HG03575 (cell line): Measurements from ENCODE around the gene LRMDA.

Experiments used
- ATAC-seq: cut with Tn5 transposase; IDR thresholded peaks from one replicate; pipeline ENCODE4 v1.9.1; 2021; ENCODE audit not compliant: unreplicated experiment, insufficient number of reproducible peaks, low FRiP score; ENCODE audit errors: extremely low read depth

Gene LRMDA

DNA sequence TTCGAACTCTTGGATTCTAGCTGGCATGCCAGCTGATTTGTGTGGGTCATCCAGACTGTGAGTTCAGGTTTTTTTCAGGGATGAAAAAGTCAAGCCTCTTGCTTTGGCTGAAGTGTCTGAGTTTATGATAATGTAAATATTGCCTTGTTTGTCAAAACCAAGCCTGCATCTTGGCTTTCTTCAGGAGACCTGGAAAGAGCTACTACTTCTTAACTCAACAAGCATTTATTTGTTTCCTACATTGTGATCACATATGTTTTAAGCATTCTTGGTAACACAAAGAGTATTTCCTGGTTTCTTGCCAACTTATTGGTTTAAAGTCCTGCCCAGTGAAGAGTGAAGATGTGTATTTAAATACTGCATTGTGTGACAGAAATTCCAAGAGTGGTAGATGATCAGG is 407.1 kb downstream of the LRMDA start:
- no peak for ATAC-seq

DNA sequence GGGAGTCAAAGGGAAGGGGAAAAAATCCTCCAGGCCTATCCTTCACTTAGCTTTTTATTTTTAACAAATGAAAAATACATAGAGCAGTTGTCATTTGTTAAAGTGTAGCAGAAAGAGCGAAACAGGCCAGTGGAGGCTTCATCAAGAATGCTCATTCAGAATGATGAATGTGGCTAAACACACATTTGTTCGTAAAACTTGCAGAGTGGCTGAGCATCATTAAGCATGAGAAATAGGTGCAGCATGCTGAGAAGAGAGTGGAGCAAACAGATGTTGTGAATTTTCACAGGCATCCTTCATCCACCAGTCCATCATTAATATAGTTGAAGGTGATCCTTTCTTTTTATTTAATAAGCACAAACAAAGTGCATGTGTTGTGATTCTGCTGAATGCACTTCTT is 407.6 kb downstream of the LRMDA start:
- no peak for ATAC-seq

DNA sequence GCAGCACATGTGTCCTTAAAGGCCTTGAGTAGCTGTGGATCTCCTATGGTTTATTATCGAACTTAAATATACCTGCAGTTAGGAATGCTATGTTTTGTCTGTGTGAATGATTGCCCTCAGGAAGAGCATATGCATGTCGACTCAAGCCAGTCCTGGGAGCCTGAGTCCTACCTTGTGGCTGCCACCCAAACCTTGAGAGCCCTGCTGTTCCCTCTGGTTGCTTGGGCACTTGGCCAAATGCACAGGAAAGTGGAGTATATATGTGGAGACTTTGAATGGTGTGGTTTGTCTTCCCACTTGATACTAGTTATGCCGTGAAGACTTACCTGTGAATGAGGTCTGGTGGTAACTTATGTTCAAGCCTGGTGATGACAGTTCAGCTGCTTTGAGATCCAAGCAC is 409.8 kb downstream of the LRMDA start:
- ATAC-seq, result no peak

DNA sequence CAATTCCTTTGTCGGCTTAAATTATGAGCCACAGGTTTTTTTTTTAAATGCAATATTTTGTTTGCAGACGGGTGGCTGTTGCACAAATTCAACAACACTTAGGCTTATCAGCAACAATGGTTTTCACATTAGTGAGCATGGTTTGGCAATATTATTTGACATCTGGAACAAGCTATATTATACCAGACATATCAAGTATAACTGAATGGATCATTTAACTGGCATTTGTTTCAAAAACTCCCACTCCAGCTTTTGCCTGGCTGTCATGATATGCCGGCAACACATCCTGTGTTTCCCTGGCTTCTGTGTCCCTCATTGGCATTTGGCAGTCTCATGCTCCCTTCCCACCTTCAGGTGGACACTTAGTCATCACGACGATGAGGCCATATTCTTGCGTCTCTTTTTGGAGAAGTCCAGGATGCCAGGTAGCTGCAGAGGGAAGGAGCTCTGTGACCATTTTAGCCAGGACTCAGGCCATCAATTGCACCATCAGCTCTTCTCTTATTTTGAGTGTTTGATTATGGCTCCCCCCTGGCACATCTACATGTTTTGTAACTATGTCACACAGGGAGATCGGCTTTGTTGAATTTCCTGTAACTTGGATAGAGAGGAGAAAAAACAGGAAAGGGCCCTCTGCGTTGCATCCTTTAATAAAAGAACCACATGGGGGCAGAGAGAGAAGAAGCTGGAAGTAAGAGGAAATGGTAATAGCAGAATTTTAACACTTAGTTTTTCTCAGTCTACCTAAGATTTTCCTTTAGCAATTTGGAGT is 413.9 kb downstream of the LRMDA start:
- no peak for ATAC-seq

DNA sequence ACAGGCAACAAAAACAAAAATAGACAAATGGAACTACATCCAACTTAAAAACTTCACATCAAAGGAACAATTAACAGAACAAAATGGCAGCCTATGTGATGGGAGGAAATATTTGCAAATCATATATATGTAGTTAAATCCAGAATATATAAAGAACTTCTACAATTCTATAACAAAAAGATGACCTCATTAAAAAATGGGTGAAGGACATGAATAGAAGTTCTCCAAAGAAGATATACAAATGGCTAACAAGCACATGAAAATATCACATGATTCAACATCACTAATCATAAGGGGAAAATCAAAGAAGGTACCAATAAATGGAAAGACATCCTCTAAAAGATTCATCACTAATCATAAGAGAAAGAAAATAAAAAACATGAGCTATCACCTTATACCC is 416.1 kb downstream of the LRMDA start:
- ATAC-seq, result no peak

DNA sequence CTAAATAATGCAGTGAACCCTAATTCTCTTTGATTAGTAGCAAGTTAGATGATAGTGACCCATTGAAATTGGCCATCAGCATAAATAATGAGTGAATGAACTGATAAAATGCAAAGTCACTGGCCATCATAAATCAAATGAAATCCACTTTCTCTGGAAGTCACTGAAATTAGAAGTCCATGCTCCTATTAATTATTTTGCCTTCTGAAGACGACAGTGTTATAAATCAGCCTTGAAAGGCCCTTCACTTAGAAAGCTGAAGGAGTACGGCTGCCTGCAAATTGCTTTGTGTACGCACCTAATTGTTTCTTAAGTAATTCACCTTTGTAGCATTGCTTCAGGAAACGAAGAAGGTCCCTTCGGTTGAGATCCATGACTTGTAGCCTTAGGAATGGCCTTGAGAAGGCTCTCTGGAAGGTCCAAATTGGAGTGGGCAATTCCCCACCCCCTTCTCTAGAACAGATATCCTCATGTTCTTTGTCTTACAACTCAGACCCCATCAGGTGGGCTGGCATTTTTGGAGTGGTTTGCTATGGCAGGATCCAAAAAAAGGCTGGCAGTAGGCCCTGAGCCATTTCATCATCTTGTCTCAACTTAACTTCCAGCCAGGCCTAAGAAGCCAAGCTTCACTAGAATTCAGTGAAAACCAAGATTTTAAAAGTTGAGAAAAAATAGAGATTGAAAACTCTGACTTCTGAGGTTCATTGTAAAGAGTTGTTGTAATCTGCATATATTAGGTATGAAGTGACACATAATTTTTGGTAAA is 420.3 kb downstream of the LRMDA start:
- ATAC-seq, result no peak

DNA sequence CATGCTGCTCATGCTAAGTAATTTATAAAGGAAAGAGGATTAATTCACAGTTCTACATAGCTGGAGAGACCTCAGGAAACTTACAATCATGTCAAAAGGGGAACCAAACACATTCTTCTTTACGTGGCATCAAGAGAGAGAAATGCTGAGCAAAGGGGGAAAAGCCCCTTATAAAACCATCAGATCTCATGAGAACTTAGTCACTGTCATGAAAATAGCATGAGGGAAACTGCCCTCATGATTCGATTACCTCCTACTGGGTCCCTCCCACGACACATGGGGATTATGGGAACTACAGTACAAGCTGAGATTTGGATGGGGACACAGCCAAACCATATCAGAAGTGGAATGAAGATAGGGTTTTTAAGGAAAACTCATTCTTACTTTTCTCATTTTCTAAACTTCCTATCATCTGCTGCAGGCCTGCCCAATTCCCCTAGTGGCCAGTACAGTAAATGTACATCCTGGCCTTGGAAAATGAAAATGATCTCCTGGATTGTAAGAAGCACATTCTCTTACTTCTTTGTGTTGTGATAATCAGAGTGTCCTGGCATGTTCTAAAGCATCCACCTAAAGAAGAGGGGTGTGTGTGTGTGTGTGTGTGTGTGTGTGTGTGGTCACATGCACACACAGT is 421.5 kb downstream of the LRMDA start:
- ATAC-seq, result no peak

DNA sequence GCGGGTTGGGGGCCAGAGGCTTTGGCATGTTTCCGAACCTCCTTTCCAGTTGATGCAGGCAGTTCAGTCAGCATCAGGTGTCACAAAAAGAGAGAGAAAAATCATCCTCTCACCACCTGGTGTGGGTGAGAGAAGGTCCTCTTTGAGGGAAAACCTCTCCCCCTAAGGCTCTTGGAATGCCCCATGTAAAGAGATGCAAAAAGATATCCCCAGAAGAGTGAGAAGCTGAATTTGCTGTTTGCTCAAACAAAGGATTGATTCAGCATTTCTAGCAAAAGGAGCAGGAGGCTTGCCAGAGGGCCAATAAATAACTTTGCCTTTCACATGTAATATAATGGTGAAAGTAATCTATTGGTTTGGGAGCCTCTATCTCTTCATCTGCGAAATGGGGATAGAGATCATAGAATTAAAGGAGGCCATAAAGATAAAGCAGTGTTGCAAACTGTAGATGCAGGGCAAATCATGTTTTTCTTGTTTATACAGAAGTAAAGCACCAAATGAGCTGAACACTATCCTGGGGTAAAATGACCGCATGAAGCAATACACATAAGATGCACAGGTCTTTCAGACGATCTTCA is 425.9 kb downstream of the LRMDA start:
- no peak for ATAC-seq

DNA sequence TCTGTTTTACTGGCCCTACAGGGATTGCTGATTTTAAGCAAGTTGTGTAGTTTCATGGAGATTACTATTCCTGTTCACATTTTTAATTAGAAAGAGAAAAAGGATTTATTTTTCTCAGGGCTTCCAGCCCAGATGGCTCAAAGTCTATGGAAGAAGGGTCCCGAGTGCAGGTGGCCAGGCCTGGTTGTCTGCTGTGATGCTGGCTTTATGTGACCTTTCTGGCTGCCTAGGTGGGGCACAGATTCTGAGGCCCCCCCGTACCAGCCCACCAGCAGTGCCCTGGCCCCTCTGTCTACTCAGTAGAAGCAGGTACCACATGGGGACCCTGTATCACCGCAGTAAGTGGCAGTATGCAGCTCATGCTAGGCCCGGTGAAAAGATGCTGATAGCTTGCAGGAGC is 426.5 kb downstream of the LRMDA start:
- ATAC-seq, result no peak

DNA sequence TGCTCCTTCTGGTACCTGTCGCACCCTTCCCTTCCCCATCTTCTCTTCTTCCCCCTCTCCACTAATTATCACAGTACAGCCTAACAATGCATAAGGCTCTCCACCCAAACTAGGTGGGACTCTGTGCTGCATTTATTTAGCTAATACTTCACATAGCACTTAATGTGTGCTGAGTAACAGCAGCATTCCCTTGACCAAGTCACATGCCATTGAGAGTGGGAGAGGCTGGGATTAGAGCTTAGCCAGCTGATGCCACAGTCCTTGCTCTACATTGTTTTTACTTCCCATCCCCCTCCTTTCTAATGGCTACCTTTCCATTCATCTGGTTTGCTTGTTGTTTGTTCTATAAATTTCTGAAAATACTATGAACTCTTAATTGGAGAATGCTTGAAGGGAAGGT is 426.9 kb downstream of the LRMDA start:
- ATAC-seq, result no peak

DNA sequence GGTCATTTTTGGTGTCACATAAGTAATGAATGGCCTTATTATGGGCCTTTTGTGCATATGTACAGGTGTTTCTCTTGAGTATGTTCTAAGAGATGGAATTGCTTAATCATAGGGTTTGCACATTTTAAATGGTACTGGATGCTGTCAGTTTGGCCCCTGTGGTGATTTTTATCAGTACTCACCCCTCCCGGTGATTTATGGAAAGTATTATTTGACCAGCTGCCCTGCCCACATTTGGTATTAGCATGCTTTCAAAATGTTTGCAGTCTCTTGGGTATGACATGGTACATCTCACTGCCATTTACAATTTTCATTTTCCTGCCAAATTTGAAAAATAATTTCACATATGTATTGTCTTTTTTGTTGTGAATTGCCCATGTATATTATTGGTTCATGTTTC is 427.7 kb downstream of the LRMDA start:
- no peak for ATAC-seq

DNA sequence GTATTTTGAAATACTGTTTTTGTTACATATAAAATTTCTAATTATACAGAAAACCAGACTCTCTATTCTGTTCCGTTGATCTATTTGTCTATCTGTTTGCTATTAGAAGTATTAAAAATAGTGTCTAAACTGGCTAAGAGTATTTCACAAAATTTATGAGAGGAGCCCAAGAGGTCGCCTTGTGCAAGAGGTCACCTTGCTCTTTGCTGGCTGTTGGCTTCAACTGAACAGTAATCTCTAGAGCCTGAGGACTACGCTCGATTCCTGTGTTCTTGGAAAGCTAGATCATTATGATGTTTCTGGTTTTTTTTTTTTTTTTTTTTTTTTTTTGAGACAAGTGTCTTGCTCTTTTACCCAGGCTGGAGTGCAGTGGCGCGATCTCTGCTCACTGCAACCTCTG is 428.6 kb downstream of the LRMDA start:
- no peak for ATAC-seq

DNA sequence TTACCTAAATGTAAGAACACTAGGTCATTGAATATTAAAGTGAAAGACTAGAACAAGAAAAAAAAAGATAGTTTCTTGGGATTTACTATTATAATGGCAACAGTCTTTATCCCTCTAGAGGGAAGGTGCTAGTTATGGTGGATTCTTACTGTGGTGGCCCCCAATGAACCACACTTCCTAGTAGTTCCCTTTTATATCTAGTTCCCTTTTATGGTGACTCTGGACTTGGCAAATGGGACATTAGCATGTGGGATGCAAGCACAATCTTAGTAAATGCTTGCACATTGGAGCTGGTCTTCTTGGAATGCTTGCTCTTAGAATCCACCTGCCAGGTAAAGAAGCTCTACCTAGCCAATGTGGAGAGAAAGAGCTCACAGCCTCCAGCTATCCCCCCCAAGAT is 430.2 kb downstream of the LRMDA start:
- ATAC-seq, result no peak

DNA sequence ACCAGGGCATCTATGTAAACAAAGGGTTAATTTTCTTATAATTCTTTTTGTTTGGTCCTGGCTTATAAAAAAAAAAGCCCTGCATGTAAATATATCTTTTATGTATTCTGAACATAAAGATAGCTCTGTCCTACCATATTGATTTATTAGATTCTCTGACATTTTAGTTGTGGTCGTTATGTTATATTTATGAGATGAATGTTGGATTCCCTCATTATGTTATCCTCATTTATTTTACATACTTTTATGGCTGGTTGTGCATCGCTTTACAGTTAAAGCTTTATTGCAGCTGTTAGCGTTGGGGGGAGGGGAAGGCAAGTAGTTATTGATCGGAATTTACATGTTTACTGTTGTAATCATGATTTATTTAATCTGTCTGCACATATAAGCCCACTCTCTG is 431.5 kb downstream of the LRMDA start:
- ATAC-seq, result no peak

DNA sequence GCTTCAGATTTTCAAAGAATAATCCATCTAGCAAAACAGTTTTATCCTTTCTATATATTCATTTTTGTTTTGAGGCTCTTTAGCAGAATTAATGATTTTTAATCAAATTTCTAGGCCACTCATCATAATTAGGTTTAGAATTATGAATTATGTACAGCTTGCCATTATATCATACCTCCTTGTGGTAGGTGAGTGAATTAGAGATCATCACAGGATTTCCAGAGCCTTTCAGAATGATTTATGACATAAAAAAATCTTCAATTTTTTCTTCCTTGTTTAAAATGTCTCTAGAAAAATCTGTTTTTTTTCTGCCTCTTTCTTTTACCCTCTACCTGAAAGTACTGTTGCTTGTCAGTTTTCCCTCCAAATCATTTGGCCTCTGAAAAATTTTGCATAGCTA is 433.3 kb downstream of the LRMDA start:
- no peak for ATAC-seq

DNA sequence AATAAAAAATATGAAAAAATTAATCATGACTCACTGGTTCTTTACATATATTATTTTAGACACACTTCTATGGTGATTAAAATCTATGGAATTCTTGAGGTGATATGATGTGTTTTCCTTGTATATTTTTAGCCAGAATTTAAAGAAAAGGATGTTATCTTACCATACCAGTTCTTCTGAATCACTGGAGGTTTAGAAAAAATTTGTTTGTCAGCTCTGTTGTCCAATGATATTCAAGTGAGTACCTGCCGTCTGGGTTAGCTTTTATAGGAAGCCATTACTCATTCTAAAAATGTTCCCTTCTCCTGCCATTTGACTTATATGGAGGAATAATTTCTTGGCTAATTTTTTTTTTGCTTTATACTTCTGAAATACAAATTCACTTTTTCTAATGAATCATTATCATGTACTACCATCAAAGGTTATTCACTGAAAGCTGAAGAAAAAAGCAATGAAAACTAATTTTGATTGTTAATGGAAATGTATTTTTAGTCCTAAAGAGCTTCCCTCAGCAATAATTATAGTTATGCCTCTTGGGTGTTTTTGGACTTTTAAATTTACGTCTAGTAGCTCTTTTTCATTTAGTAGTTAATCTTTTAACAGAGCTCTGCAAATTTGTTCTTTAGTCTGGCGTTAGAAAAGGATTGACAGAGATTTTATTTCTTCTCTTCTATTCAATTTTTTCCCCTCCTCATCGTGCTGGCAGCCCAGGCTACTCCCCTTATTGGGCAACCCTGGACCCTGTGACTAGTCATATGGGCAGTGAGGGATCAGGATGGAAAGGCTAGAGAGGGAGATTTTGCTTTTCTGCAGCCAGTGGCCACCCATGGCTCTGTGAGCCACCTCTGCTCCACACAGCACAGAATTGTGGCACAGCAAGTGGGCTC is 434.2 kb downstream of the LRMDA start:
- no peak for ATAC-seq

DNA sequence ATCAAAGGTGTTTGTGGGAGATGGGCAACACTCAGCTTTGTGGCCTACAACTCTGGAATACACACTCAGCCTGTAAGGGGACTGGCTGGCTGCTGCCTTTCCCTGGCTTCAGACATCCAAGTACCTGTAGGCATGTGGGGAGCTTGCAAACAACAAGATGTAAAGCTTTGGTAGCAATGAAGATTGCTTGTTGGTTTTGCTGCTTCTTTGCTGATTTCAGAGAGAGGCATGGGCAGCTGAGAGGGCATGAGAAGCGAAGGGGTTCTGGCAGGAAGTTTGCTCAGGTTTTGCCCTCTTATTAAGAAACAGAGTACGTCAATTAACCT is 434.8 kb downstream of the LRMDA start:
- no peak for ATAC-seq

DNA sequence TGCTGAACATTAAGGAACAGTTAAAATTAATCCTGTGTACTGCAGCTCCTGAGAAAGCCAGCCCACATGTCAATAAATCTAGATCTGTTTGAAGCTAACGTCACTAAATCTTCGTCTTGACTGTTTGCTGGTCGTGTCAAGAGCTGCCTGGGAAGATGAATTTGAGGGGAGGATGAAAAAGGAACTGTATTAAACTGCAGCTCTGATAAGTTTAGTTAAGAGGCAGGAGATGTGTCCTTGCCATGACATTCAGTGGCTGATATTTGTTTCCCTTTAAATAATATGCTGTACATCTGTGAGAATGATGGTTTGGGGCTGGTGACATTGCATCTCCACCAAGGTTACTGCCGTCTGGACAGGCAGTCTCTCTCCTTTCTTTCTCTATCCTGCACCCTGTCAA is 435.3 kb downstream of the LRMDA start:
- ATAC-seq, result no peak

DNA sequence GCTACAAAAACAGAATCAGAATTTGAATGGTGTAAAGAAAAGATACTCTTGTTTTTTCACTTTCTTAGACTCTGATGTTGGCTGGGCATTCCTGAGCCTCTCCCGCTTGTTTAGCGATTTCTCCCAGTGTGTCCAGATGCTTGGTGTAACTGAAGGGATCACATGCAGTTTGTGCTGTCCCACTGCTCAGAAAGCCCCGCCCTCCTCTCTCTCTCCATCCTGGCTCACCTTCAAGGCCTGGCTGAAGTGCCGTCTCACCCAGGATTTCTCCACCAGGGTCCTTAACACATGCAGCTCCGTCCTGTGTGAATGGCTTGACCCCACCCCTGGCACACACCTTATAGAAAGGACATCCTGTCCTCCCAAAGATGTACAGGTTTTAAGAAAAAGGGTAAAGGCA is 437.1 kb downstream of the LRMDA start:
- ATAC-seq, result no peak
